ENCODE measurements around the gene RANGRF.

RANGRF gene

GRCh38 chr17:8339540-8339939, 51.1 kb downstream of the RANGRF start, which contains the start of gene ODF4:
ODF4 (plus strand) TSS chr17:8339840; CDS start chr17:8340052, 212 bp downstream.
- H3K4me1 ChIP-seq (ENCODE audit: insufficient read depth, insufficient read length) = peaks cover 4% of the 10 kb centered on the region
- H3K36me3 ChIP-seq (ENCODE audit: insufficient read depth, insufficient read length, low read length) = no peaks in the 10 kb centered on the region
- no peak within 1 kb of the TSS for H3K9ac ChIP-seq (ENCODE audit: insufficient read length, low read depth)
- TF ChIP-seq SUZ12 (IDR thresholded peaks at IDR 0.05; ENCODE audit: extremely low read depth, insufficient read depth, insufficient read length) (no peak), YY1 (IDR thresholded peaks at IDR 0.05; ENCODE audit: insufficient read depth, insufficient read length) (no peak), ZNF274 (IDR thresholded peaks at IDR 0.05; ENCODE audit: low read depth, low read length) (no peak)
- no peaks in the 10 kb centered on the region for H3K9me3 ChIP-seq (ENCODE audit: insufficient read depth, low read length)
- no peaks in the 10 kb centered on the region for H3K27me3 ChIP-seq (ENCODE audit: insufficient read depth, insufficient read length)
- no peak within 1 kb of the TSS for H3K4me3 ChIP-seq (ENCODE audit: insufficient read length, low read depth)
- no peak for DNase-seq (ENCODE audit: low read depth, low spot score)
